ENCODE results near the gene SYTL3.

DNA sequence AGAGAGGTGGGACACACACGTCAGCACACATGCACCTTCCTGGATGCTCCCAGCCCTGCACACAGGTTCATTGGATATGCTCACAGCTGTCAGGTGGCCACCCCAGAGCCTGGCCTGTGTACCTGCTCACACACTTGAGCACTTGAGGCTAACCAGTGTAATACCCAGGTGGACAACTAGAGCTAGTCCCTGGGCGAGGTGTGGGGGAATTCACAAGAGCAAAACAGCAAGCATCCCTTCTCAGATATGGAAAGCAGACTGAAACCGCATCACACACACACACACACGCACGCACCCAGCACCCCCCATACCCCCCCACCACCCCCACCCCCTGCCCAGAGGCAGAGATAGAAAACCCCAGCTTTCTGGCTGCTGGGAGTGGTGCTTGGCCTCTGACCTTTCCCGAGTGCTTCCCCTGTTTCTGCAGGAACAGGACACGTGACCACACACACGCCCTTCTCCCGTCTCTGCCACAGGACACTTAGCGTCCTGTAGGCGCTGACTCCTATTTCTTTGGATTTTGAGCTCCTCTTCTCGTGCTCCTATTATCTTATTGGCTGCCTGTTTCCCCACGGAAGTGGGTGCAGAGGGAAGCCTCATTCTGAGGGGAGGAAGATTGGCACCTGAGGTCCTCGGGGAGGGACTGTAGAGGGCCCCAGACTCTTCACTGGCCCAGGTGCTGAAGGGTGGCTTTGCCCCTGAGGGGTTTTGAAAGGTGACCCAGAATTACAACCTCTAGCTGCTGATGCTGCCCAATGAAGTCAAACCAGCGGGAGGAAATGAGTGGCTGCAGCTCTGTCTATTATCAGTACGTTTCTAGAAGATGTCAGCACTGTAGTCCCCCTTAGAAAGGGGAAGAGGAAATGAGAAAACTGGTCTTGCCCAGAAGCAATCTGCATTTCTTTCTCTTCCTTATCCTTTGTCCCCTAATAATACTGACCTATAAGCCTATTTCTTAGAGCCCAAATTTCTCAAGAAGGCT lies 65.8 kb downstream of the SYTL3 start:
- TF ChIP-seq, protein P1, sequence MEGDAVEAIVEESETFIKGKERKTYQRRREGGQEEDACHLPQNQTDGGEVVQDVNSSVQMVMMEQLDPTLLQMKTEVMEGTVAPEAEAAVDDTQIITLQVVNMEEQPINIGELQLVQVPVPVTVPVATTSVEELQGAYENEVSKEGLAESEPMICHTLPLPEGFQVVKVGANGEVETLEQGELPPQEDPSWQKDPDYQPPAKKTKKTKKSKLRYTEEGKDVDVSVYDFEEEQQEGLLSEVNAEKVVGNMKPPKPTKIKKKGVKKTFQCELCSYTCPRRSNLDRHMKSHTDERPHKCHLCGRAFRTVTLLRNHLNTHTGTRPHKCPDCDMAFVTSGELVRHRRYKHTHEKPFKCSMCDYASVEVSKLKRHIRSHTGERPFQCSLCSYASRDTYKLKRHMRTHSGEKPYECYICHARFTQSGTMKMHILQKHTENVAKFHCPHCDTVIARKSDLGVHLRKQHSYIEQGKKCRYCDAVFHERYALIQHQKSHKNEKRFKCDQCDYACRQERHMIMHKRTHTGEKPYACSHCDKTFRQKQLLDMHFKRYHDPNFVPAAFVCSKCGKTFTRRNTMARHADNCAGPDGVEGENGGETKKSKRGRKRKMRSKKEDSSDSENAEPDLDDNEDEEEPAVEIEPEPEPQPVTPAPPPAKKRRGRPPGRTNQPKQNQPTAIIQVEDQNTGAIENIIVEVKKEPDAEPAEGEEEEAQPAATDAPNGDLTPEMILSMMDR (IDR thresholded peaks at IDR 0.05) = no peak
- TF ChIP-seq POLR2AphosphoS5 (IDR thresholded peaks at IDR 0.05) = no peak
